Natural killer cell (primary cell): ENCODE measurements around the gene AIFM1. TPM values are rescaled to one million over a fixed set of nuclear protein-coding genes. Genes with fewer than 3 reads are reported as not detected.
A peak's percentile ranks its signal among the peaks of the same experiment; 100 is the strongest.

ENCODE experiments used
- ATAC-seq, 3 donors: fragments of 150-1000 bp in 2 of 3; fragments of 200-7000 bp in 1 of 3; cut with Tn5 transposase; 1 replicate in 1 of 3; 2 replicates in 2 of 3; pipeline ENCODE4 v1.10.0; 2021; ENCODE audit warnings: mild to moderate bottlenecking in 2 of 3, moderate library complexity in 2 of 3
- DNase-seq, 2 donors: peaks; one replicate each; pipeline versions ENCODE4 v3.0.0 to v3.0.0-alpha.2; 2013 to 2021; ENCODE audit warnings: mixed read lengths in 1 of 2
- H3K27ac ChIP-seq: one replicate; pipeline ENCODE4 v1.5.1; 2013; ENCODE audit warnings: mild to moderate bottlenecking, low read length
- H3K27me3 ChIP-seq: one replicate; pipeline ENCODE4 v1.6.1; 2013; ENCODE audit warnings: low read length; ENCODE audit not compliant: control insufficient read depth, insufficient read depth
- H3K36me3 ChIP-seq: one replicate; pipeline ENCODE4 v1.6.1; 2013; ENCODE audit warnings: low read length; ENCODE audit not compliant: control insufficient read depth, insufficient read depth
- H3K4me1 ChIP-seq: one replicate; pipeline ENCODE4 v1.6.1; 2013; ENCODE audit warnings: low read length; ENCODE audit not compliant: control insufficient read depth, insufficient read depth
- H3K4me3 ChIP-seq: one replicate; pipeline ENCODE4 v1.5.1; 2013; ENCODE audit warnings: low read length
- H3K9me3 ChIP-seq: one replicate; pipeline ENCODE4 v1.6.1; 2013; ENCODE audit warnings: low read length; ENCODE audit not compliant: control insufficient read depth, insufficient read depth
- H3K27ac Mint-ChIP-seq, 2 donors: one replicate each; pipeline ENCODE4 v1.8.0; 2022; ENCODE audit warnings: mild to moderate bottlenecking in 2 of 2, mixed read lengths in 2 of 2, moderate library complexity in 1 of 2
- H3K27me3 Mint-ChIP-seq, 2 donors: one replicate each; pipeline ENCODE4 v1.8.0; 2022; ENCODE audit warnings: low read depth in 2 of 2, mixed read lengths in 2 of 2
- H3K36me3 Mint-ChIP-seq: one replicate; pipeline ENCODE4 v1.8.0; 2022; ENCODE audit warnings: mixed read lengths
- H3K4me1 Mint-ChIP-seq, 2 donors: one replicate each; pipeline ENCODE4 v1.8.0; 2022; ENCODE audit warnings: mixed read lengths in 2 of 2
- H3K4me3 Mint-ChIP-seq: one replicate; pipeline ENCODE4 v1.8.0; 2022; ENCODE audit warnings: mild to moderate bottlenecking, moderate library complexity, mixed read lengths
- H3K9me3 Mint-ChIP-seq, 2 donors: one replicate each; pipeline ENCODE4 v1.8.0; 2022; ENCODE audit warnings: mixed read lengths in 2 of 2
- WGBS: methylation state at CpG from one replicate; pipeline ENCODE4 v1.1.7; 2013; ENCODE audit warnings: missing lambda C conversion rate; ENCODE audit not compliant: insufficient coverage; 5-methylcytosine and 5-hydroxymethylcytosine counted together
- intact Hi-C: fragments of 100-400 bp; cut with micrococcal nuclease; formaldehyde crosslinking; loops from one replicate; pipeline ENCODE4 v1.14.2; 2022
- total RNA-seq, 4 donors: library from RNA; stranded (reverse); fragments of 120-200 nt in 1 of 4; gene quantifications; one replicate each; pipeline versions ENCODE4 v1.2.3 to v1.2.4, GENCODE V29; 2013 to 2022
- TF ChIP-seq, protein P1 (sequence below): fragments of 200-600 bp; IDR thresholded peaks from one replicate; pipeline ENCODE4 v1.8.0; 2022; ENCODE audit warnings: antibody characterized with exemption

The AIFM1 gene
- total RNA-seq, 3 donors from 2014 or later (not counting 1 experiment from before 2014, with no cell fraction given): 16.2 to 21.1 (median 17.0) TPM

DNA sequence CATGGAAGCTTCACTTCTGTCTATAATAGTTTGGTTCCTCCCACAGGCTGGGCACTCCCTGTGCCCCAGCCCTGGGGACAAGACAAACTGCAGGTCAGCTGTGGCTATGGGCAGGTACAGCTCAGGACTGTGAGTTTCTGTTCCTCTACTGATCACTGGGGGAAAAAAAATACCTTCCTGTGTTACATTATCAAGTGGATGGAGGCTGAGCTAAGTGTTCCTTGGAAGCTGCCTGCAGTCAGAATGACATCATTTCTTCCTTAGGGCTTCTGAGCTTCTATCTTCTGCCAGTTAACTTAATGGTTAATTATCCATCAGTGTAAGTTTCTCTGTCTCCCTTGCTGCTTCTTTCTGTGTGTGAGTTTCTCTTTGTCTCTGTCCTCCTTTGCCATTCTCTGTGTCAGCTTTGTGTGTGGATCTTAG is 10.7 kb upstream of the AIFM1 start:
- Mint-ChIP-seq H3K4me1 (peaks cover 33 to 55% of the 10 kb centered on the region in 2 donors), H3K27me3 (no peaks in the 10 kb centered on the region), H3K9me3 (no peaks in the 10 kb centered on the region), H3K27ac (peak overlapping the region in 1 of 2 donors; percentile 59), H3K36me3 (no peaks in the 10 kb centered on the region), H3K4me3 (no peak overlapping the region)
- H3K9me3 ChIP-seq: no peaks in the 10 kb centered on the region
- TF ChIP-seq, protein P1, sequence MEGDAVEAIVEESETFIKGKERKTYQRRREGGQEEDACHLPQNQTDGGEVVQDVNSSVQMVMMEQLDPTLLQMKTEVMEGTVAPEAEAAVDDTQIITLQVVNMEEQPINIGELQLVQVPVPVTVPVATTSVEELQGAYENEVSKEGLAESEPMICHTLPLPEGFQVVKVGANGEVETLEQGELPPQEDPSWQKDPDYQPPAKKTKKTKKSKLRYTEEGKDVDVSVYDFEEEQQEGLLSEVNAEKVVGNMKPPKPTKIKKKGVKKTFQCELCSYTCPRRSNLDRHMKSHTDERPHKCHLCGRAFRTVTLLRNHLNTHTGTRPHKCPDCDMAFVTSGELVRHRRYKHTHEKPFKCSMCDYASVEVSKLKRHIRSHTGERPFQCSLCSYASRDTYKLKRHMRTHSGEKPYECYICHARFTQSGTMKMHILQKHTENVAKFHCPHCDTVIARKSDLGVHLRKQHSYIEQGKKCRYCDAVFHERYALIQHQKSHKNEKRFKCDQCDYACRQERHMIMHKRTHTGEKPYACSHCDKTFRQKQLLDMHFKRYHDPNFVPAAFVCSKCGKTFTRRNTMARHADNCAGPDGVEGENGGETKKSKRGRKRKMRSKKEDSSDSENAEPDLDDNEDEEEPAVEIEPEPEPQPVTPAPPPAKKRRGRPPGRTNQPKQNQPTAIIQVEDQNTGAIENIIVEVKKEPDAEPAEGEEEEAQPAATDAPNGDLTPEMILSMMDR: no peak
- peaks cover 33% of the 10 kb centered on the region for H3K4me1 ChIP-seq
- no peaks in the 10 kb centered on the region for H3K27me3 ChIP-seq
- ATAC-seq (no peak), DNase-seq (no peak)
- no peaks in the 10 kb centered on the region for H3K36me3 ChIP-seq
- H3K27ac ChIP-seq: no peak overlapping the region
- H3K4me3 ChIP-seq: no peak overlapping the region
- intact Hi-C loops: no loop called here

GRCh38 chrX:130174937-130175336 is 9.3 kb upstream of the AIFM1 start:
- no peak overlapping the region for H3K4me3 Mint-ChIP-seq
- no peak overlapping the region for H3K27ac ChIP-seq
- H3K27me3 ChIP-seq: no peaks in the 10 kb centered on the region
- no peak for ATAC-seq
- peak overlapping the region; percentile 90 to 95 for H3K27ac Mint-ChIP-seq
- peaks cover 40% of the 10 kb centered on the region for H3K4me1 ChIP-seq
- no peak overlapping the region for H3K4me3 ChIP-seq
- peaks cover 37 to 53% of the 10 kb centered on the region in 2 donors for H3K4me1 Mint-ChIP-seq
- TF ChIP-seq, protein P1: no peak
- H3K27me3 Mint-ChIP-seq: no peaks in the 10 kb centered on the region
- intact Hi-C loops: loop anchor here (5.0 kb wide), 1 partner anchor 93 kb away; no protein-coding TSS in a partner anchor
- WGBS: no CpG with 5 or more reads among the region's 2 CpGs
- DNase-seq: no peak
- H3K36me3 Mint-ChIP-seq: no peaks in the 10 kb centered on the region
- no peaks in the 10 kb centered on the region for H3K36me3 ChIP-seq
- H3K9me3 ChIP-seq: no peaks in the 10 kb centered on the region
- no peaks in the 10 kb centered on the region for H3K9me3 Mint-ChIP-seq

GRCh38 chrX:130174045-130174704 is 8.5 kb upstream of the AIFM1 start:
- H3K9me3 Mint-ChIP-seq: no peaks in the 10 kb centered on the region
- no peaks in the 10 kb centered on the region for H3K27me3 ChIP-seq
- H3K9me3 ChIP-seq: no peaks in the 10 kb centered on the region
- no peak for DNase-seq
- WGBS: 72% methylated on average over 9 of the region's 10 CpGs
- intact Hi-C loops: loop anchor here (5.0 kb wide), 1 partner anchor 92 kb away; no protein-coding TSS in a partner anchor
- TF ChIP-seq, protein P1: no peak
- no peaks in the 10 kb centered on the region for H3K36me3 Mint-ChIP-seq
- no peaks in the 10 kb centered on the region for H3K27me3 Mint-ChIP-seq
- ATAC-seq: no peak
- H3K36me3 ChIP-seq: no peaks in the 10 kb centered on the region
- H3K4me3 ChIP-seq: no peak overlapping the region
- H3K27ac Mint-ChIP-seq: peak overlapping the region; percentile 90 to 95
- peak overlapping the region; percentile 80 for H3K27ac ChIP-seq
- peaks cover 40% of the 10 kb centered on the region for H3K4me1 ChIP-seq
- peaks cover 33 to 47% of the 10 kb centered on the region in 2 donors for H3K4me1 Mint-ChIP-seq
- H3K4me3 Mint-ChIP-seq: peak overlapping the region; percentile 88
